SKM-1 treated with dmso at 0.1 percent for 144 hours (cell line): ENCODE results near the gene FAM161A.

ENCODE experiments used
- DNase-seq: peaks from one replicate; lab custom pipeline; 2025; ENCODE audit not compliant: unreplicated experiment; lab: John Stamatoyannopoulos, UW

FAM161A gene

DNA sequence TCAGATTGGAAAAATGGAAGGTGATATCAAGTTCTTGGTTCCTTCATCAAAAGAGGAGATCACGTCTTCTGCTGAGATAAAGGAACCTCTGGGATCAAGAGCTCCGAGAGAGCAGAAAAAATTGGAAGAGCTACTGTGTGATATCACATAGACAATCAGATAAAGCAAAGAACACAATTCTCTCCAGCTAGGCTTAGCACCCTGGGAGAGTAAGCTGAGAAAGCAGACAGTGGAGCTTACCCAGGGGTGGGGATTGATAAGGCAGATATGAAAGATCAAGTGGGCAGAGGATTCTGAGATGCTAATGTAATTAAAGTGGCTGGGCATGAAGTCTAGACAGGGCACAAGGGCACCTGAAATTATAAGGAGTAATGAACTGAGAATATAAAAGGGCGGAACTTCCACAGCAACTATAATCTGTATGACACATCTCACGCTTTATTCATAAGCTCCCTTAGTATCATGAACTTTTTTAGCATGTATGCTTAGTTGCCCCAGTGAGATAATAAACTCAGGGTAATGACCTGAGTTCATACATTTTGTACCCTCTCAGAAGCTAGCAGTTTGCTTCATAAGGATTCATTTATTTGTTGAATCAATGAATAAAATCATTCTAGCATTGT is 65.8 kb downstream of the FAM161A start:
- no peak for DNase-seq

DNA sequence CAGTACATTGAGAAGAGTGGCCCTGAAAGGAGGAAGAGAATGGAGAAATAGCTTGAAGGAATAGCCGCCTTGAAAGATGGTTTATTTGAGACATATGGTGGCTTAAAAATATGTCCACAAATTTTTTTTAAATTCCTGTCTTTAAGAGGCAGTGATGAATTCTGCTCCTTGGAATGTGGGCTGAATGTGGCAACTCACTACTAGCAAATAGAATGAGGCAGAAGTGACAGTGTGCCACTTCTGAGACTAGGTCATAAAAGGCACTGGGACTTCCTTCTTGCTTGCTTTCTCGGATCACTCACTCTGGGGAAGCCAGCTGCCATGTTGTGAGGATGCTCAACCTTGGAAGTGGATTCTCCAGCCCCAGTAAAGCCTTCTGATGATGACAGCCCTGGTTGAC is 67.0 kb downstream of the FAM161A start:
- no peak for DNase-seq

DNA sequence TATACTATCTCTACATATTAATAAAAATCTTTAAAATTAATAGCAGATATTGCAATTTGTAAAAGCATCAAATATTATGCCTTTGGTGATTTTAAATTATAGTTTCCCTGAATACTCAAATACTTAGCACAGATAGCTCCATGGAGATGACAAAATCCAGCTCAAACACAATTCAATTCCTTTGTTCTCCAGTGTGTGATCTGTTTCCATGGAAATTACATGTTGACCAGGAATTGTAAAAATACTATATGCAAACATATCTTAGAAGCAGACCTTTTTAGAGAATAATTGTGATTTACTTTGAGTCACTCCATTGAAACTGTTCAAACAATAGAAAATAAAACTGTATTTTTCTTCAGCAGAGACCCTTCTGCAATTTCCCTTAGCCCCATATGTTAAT is 68.3 kb downstream of the FAM161A start:
- no peak for DNase-seq

DNA sequence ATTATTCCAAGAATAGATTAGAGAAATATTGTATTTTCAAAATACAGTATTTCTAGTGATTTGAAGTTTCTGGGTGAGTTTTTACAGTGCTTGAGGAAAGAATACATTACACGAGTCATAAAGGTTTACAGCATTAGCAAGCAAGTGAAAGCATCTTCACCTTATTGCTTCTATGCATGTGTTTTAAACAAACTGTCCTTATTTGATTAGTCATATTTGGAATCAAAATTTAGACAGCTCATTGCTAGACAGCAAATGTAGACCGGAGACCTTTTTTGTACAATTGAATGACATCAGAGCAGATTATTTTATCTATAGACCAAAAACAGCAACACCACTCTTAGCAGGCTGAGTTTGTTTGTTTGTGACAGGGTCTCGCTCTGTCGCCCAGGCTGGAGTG is 69.2 kb downstream of the FAM161A start:
- DNase-seq: no peak

DNA sequence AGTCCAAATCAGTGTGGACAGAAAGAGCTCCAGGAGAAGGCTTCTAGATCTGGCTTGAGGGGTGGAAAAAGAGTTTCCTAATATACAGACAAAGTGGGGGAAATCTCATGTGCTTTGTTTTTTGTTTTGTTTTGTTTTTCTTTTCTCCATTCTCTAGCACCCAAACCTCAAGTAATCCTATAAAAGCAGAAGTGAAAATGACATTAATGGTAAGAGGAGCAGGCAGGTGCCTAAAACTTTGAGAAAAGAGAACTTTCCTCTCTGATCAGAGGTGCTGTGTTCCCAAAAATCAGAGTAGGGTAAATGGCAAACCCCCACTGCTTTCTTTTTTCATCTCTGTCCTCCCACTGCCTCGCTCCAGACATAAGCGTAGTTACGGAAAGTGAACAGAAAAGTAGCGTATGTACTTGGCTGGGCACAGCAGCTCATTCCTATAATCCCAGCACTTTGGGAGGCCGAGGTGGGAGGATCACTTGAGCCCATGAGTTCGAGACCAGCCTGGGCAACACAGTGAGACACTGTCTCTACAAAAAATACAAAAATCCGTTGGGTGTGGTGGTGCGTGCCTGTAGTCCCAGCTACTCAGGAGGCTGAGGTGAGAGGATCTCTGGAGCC is 77.8 kb downstream of the FAM161A start:
- DNase-seq: peak; percentile 34
